Measurements from ENCODE around the gene BAHD1.
"Not testable (repeated sequence)": the region's sequence is repeated elsewhere in the genome, so short reads cannot be mapped to it uniquely, and the experiment has no call there.

The BAHD1 gene

DNA sequence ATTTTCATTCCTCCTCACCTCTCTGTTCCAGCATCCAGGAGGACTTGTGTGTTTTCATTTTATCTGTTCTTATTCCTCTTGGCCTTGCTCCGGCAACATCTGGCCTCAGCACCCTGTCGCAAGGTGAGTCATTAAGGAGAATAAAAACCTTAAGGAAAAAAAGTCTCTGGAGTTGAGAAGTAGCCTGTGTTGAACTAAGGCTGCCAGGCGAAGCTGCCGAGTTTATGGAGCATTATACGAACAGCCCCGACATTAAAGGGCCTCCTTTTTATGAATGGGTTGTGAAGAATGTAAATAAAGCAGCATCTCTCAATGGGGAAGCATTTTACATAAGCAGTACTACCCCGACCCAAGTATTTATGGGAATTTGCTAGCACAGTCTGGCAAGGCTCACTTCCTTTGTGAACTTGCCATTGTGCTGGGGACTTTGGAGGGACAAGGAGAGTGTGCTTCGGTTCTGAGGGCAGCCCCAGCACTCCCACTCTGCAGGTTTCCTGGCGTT, 4.7 kb downstream of the BAHD1 start:
- DNase-seq (ENCODE audit: low spot score): no peak

DNA sequence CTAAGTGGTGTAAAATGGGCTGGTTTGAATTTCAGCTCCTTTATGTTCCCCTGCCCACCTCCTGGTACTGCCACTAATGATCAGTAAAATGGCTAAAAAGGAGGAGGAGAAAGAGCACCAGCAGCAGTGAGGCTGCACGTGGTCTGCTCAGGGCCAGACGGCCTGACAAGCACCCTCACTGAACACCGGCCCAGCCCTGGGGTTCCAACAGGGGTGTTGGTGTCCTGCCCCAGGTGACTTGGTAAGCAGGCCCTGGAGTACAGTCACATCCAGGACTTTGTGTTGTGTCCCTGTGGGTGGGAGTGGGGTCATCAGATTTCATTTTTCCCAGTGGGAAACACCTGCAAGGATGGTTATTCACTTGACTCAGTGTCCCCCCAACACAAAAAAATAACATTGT, 5.4 kb downstream of the BAHD1 start:
- DNase-seq (ENCODE audit: low spot score): no peak

DNA sequence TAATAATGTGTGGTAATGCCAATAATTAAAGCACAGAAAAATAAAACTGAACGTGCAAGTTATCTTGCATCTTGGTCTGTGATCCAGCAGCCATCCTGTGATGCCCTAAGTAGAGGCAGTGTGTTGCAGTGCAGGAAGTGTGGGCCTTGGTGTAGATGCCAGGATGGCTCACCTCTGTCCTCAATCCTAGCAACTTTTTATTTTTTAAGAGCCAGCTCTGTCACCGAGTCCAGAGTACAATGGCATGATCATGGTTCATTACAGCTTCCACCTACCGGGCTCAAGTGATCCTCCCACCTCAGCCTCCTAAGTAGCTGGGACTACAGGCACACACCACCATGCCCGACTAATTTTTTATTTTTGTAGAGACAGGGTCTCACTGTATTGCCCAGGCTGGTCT, 7.6 kb downstream of the BAHD1 start:
- DNase-seq (ENCODE audit: low spot score): no peak

DNA sequence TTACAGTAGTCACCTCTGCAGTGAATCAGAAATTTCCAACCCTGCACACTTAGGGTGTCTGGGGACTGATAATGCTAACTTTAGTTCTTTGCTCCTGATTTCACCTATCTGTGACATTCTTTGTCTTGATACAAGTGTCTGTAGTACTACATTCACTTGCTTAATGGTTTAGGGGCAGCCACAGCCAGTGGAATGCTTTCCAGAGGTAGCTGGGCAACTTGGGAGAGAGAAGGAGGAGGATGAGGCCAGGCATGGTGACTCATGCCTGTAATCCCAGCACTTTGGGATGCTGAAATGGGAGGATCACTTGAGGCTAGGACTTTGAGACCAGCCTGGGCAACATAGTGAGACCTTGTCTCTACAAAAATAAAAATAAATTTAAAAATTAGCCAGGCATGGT, 8.5 kb downstream of the BAHD1 start:
- DNase-seq (ENCODE audit: low spot score): no peak

DNA sequence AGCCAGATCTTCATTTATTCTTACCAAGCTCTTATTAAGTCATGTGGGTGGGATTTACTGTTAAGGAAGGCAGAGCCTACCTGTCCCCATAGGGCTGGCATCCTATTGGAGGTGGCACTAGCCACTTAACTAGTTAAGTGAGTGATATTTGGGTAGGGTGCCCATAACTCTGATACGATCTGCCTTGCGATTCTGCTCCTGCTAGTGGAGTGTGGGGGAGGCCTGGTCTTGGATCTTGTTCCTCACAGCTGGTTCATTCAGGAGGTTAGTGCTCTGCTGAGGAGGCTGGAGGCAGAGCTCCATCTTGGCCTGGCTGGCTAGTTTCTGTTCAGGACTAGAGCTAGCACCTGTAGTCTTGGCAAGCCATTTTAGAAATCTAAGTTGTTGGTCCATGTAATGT, 9.3 kb downstream of the BAHD1 start:
- no peak for DNase-seq (ENCODE audit: low spot score)

DNA sequence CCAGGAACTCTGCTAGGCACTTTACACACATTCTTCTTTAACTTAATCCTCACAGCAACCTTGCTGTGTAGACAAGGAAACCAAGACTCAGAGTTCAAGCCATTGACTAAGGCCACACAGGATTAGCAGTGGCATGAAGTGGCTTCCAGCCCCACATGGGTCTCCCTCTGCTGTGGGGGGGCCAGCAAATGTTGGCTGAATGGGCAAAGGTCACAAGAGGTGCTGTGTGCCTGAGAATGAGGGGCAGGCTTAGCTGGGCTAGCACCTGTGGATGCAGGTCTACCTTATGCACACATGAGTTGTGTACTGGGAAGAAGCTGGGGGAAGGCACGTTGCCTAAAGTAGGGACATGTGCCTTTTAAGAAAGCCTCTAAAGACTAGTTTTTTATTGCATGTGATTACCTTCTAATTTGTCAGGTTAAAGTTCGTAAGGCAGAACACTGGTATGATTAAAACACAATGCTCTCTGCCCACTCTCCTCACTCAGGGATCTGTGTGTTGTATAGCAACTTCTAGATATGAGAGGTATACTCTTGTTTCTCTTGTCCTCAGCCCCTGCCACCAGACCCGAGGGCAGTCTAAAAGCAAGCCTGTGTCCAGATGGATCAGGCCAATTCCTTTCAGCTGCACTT, 10.9 kb downstream of the BAHD1 start:
- no peak for DNase-seq (ENCODE audit: low spot score)

DNA sequence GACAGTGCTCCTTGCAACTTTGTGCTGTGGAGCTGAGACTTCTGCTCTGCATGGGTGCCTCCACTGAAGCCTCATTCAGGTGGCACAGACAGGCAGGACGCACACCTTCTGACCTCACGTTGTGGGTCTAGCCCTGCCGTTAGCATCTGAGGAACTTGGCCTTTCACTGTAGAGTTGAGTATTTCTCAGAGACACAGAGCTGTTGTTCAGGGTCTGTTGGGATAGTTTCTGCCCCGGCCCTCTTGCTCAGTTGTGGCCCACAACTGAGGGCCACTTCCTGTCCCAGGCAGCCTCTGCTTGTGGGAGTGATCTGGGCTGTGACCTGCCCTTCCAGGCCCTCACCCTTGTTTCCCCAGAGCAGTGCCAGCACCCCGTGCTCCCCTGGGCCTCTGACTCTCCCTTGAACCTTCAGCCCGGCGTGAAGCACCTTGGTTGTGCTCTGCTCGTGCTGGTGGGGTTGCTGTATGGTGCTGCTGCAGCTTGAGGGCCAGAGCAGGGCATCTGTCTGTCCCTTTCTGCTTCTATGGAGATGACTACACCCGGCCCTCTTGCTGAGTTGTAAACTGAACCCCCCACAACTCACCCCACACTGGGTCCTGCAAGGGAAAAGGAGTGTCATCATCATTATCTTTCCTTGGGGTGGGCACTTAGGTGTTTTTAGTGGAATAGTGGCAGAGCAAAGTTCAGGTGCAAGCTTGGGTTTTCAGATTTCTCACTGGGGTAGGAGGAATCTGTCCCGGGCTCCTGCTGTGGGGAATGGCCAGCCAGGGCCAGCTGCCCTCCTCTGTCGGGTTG, 11.7 kb downstream of the BAHD1 start:
- DNase-seq (ENCODE audit: low spot score): no peak

DNA sequence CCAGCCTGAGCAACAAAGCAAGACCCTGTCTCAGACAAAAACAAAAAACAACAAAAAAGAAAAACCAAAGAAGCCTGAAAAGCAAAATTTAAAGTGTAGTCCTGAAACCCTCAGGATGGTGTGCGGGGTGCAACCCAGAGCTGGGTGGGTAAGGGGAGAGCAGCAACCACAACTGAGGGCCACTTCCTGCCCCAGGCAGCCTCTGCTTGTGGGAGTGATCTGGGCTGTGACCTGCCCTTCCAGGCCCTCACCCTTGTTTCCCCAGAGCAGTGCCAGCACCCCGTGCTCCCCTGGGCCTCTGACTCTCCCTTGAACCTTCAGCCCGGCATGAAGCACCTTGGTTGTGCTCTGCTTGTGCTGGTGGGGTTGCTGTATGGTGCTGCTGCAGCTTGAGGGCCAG, 13.2 kb downstream of the BAHD1 start:
- not testable (repeated sequence) for DNase-seq (ENCODE audit: low spot score)

DNA sequence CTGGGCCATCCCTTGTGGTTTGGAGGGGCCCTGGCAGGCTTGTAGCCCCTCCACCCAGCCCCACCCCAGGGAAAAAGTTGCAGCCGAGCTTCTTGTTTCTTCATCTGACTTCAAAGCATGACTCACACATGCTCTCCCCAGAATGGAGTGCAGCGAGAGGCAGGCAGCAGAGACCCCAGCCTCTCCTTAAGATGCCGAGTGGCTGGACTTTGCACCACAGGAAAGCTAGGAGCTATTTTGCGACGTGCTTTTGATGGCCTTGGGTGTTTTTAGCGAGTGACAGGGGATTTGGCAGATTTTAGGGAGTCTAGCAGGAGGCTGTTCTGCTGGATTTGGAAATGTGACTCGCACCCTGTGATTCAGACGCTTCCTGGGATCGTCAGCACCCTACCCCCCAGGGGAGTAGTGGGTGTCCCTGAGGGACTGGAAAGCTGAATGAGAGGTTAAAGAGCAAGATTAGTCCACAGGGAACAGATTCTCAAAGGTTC, 14.2 kb downstream of the BAHD1 start:
- no peak for DNase-seq (ENCODE audit: low spot score)

DNA sequence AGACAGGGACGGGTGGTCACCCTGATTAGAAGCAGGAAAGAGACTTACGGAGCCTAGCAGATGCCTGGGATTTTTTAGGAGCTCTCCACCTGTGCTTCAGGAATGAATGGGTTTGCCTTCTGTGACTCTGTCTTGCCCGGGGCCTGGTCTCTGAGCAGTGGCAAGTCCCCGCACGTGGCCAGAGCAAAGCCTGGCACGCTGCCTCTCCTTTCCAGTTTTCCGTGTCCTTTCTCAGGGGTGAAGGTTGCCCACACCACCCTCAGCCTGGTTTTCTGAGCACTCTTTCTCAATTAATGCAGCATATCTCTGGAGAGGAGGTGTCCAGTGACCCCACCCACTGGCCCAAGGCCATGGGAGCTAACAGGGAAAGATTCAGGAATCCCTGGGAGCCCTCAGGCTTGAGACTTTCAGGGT, 15.6 kb downstream of the BAHD1 start:
- no peak for DNase-seq (ENCODE audit: low spot score)

DNA sequence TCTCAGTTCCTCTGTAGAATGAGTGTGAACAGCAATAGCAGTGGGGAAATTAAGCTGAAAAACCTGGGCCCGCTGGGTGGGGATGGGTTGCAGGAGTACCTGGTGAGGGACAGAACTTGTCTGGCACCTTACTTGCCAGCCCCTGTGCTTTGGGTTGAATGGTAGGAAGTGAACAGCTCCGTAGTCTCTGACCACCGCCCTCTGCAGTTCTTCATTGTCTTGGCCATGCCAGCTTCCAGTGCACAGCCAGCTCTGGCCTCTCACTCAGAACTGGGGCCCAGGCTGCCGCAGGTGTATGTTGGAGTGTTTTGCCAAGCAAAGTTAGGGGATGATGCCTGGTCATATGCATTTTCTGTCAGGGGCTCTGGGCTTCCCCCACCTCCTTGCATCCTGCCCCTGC, 16.0 kb downstream of the BAHD1 start:
- no peak for DNase-seq (ENCODE audit: low spot score)

DNA sequence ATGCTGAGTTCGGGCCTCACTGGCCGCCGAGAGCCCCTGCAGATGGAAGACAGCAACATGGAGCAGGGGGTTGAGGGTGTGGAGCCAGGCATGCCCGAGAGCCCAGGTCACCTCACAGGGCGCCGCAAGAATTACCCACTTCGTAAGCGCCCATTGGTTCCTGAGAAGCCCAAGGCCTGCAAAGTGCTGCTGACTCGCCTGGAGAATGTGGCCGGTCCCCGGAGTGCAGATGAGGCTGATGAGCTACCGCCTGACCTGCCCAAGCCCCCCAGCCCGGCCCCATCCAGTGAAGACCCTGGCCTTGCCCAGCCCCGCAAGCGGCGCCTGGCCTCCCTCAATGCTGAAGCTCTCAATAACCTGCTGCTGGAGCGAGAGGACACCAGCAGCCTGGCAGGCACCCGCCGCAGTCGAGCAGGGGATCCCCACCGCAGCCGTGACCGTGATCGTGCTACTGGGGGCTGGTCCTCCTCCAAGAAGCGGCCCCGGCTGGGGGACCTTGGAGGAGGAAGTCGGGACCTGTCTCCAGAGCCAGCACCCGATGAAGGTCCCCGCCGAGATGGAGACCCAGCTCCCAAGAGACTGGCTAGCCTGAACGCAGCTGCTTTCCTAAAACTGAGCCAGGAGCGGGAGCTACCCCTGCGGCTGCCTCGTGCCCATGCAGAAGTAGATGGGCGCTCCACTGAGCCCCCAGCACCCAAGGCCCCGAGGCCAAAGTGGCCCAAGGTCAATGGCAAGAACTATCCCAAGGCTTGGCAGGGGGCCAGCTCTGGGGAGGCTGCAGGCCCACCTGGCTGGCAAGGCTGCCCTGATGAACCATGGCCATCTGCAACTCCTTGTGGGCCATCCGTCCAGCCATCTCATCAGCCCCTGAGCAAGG, 18.0 kb downstream of the BAHD1 start:
- DNase-seq (ENCODE audit: low spot score): no peak

DNA sequence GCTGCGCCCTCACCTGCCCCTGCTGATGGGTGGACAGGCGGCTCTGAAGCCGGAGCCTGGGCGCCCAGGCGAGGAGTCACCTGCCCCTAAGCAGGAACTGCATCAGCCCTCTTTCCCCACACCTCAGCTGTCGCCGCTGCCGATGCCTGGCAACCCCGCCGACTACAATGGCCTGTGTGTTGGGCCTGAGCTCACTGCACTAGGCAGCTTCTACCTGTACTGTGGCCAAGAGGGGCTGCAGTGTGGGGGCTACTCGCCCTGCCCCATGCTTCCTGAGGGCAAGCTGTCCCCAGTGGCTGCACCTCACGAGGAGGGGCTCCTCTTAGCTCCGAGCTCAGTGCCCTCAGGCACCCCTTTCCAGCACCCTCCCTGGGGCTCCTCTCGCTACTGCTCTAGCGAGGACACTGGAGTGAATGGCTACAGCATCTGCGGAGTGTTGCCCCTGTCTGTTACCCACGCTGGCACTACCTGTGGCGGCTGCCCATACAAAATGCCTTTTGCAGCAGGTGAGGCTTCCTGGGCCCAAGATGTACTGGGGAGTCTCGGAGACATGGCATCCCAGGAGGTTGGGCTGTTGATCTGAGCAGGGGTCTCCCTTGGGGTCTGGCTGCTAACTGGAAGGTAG, 18.8 kb downstream of the BAHD1 start:
- DNase-seq (ENCODE audit: low spot score): no peak

DNA sequence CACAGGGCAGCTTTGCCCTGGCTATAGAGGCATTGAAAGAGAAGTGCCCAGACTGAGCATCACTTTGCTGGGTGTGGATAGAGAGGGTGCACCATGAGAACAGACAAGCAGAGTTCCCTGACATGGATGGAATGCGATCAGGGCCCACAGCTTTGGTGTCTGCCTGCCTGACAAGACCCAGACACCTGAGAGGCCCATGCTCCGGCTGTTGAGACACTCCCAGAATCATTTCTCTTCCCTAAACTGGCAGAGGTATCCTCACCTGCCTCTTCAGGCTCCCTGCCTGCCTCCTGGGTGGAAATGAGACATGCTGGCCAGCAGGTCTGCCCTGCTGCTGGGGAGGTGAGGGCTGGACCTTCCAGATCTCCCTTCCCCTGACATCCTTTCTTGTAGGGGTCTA, 19.7 kb downstream of the BAHD1 start:
- no peak for DNase-seq (ENCODE audit: low spot score)

DNA sequence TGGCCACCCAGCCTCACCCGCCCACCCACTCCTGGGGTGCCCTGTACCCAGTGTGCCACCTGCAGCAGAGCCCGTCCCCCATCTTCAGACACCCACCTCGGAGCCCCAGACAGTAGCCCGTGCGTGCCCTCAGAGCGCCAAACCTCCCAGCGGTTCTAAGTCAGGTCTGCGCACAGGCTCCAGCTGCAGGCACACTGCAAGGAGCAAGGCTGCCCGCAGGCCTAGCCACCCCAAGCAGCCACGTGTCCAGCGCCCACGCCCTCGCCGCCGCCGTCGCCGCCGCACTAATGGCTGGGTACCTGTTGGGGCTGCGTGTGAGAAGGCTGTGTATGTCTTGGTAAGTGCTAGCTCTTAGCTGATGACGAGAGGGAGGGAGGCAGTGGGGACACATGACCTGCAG, 21.2 kb downstream of the BAHD1 start:
- no peak for DNase-seq (ENCODE audit: low spot score)

DNA sequence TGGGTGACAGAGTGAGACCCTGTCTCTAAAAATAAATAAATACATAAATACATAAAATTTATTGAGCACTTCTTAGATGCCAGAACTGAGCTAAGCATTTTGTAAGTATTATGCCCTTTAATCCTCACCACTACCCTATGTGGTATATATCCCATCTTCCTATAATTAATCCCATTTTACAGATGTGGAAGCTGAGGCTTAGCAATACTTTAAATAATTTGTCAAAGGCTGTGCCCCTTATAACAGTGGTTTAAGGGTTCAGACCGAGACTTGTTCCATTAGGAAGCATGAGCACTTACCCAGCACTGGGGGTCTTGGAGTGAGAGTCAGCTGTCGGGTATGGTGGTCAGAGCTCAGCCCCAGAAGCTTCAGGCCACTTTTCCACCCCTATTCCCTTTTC, 22.5 kb downstream of the BAHD1 start:
- DNase-seq (ENCODE audit: low spot score): no peak

DNA sequence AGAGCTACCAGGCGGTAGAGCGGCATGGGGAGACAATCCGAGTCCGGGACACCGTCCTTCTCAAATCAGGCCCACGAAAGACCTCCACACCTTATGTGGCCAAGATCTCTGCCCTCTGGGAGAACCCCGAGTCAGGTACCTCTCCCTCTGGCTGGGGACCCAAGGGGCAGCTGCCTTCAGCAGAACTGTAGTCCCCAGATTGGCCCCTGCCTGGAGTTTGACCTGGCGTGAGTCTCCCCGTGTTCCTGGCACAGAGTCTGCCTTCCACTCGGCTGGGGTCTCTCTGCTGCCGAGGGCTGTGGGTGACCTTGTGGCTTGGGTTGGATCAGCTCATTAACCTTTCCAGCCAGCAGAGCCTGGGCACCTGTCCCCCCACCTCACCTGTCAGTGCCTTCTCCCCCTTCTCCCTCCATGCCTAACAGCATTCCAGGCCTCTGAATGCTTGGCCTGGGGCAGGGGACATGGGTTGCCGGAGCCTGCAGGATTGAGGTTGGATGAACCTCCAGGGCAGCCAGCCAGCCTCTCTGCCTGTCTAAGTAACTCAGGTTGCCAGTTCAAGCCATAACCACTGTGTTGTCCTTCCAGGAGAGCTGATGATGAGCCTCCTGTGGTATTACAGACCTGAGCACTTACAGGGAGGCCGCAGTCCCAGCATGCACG, 23.3 kb downstream of the BAHD1 start:
- no peak for DNase-seq (ENCODE audit: low spot score)

DNA sequence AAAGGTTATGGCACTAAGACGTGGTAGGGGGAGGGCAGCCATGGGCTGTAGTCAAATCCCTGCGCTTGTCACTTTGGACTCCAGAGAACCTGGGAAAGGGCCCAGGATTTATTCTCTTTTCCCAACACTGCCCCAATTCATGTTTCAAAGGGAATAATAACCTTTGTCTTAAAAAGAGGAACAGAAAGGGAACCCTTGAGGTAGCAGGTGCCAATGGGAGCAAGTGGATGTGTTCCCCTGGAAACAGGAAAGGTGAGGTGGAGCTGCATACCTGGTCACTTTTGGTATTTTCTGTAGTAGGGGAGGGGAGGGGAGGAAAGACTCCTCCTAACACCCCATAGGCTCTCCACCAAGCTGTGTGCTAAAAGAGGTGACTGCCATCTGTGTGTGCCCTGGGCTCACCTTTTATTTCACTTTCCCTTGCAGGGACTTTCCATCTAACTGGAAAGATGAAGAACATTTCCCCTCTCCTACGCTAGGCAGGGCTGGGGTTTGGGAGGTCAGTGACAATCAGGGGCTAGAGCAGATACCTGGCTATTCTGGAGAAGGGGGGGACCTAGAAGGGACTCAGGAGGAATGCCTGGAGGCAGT, 23.9 kb downstream of the BAHD1 start:
- no peak for DNase-seq (ENCODE audit: low spot score)

DNA sequence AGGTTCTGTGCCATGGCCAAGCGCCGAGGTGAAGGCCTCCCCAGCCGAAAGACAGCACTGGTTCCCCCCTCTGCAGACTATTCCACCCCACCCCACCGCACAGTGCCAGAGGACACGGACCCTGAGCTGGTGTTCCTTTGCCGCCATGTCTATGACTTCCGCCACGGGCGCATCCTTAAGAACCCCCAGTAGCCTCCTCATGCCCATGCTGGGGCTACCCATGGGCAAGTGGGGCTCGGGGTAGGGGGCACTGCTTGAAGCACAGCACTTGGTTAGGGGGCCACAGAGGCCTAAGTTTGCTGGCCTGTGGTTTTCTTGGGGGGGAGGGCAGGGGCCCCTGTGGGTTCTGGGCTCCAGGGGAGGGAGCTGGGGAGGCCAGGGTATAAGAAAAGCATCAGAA, 25.2 kb downstream of the BAHD1 start:
- no peak for DNase-seq (ENCODE audit: low spot score)

DNA sequence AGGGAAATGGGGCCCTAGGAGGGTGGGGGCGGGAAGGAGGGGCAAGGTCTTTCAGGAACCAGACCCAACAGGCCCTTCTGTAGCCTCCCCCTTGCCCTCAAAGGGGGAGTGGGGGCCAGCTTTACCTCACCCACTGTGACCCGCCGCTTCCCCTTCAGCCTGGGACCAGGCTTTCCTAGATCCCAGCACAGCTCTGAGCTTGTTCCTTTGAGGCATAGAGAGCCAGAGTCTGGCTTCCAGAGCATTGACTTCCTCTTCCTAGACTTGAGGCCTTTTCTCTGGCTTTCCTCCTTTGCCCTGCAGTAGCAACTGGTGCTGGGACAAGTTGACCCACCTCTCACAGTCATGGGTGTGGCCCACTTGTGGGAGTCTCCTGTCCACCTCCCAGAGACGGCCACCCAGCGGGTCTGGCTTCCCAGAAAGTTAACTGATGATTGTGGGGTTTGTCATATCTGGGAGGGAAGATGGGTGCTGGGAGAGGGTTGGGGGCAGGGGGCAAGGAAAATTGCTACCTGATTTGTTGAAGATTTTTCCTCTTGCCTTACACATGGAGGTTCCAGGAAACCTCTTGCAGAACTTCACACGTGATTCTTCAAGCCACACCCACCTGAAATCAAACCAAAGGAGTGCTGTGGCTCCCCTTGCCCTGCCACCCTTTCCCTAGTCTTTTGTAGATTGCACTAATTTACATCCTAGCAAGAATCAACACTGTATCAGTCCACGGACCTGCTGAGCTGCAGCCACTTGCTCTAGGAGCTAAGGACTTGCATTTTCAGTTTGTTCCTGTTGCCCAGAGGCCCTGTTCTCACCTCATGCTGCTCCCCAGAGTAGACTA, 25.9 kb downstream of the BAHD1 start:
- DNase-seq (ENCODE audit: low spot score): no peak

Data from Ammon's horn (tissue), 1 donor.